Thymus (tissue), 14 donors: Measurements from ENCODE around the gene OR1K1. TPM values are rescaled to one million over a fixed set of nuclear protein-coding genes. Genes with fewer than 3 reads are reported as not detected.

Experiments
- DNase-seq, 9 donors: peaks; one replicate each; pipeline ENCODE4 v3.0.0-alpha.2; 2013; ENCODE audit warnings: low spot score in 9 of 9, low read depth in 6 of 9, missing footprints in 1 of 9
- H3K27ac ChIP-seq, 2 donors: one replicate each; pipeline ENCODE4 v1.5.1; 2013; ENCODE audit warnings: control low read depth in 1 of 2, low read depth in 1 of 2, low read length in 1 of 2, mild to moderate bottlenecking in 1 of 2, moderate library complexity in 1 of 2
- H3K27me3 ChIP-seq, 2 donors: one replicate each; pipeline ENCODE4 v1.5.1; 2013; ENCODE audit warnings: low read length in 1 of 2; ENCODE audit not compliant: control insufficient read depth in 2 of 2, insufficient read depth in 1 of 2
- H3K36me3 ChIP-seq, 2 donors: one replicate each; pipeline ENCODE4 v1.5.1; 2013; ENCODE audit warnings: low read length in 1 of 2, mild to moderate bottlenecking in 1 of 2, moderate library complexity in 1 of 2; ENCODE audit not compliant: control insufficient read depth in 2 of 2, insufficient read depth in 2 of 2
- H3K4me1 ChIP-seq, 2 donors: one replicate each; pipeline ENCODE4 v1.5.1; 2013; ENCODE audit warnings: low read length in 2 of 2; ENCODE audit not compliant: control insufficient read depth in 2 of 2, insufficient read depth in 2 of 2
- H3K4me3 ChIP-seq, 2 donors: one replicate each; pipeline ENCODE4 v1.5.1; 2013; ENCODE audit warnings: low read length in 2 of 2, control low read depth in 1 of 2, mild to moderate bottlenecking in 1 of 2
- H3K9me3 ChIP-seq, 2 donors: one replicate each; pipeline ENCODE4 v1.5.1; 2013; ENCODE audit warnings: low read length in 1 of 2, mild to moderate bottlenecking in 1 of 2; ENCODE audit not compliant: control insufficient read depth in 2 of 2, insufficient read depth in 1 of 2
- WGBS: extraction: QIAGEN DNeasy Blood & Tissue Kit; methylation state at CpG from one replicate; pipeline ENCODE4 v1.1.7; 2013; 5-methylcytosine and 5-hydroxymethylcytosine counted together
- long read RNA-seq, 10 donors: transcript quantifications; one replicate each; lab custom pipeline, GENCODE V29; 2026
- polyA plus RNA-seq: library from polyadenylated mRNA; stranded (reverse); fragments of 200-250 nt; gene quantifications from one replicate; pipeline ENCODE4 v1.2.3, GENCODE V29; 2013
- total RNA-seq: library from RNA; stranded (reverse); fragments of 120-200 nt; gene quantifications from one replicate; pipeline ENCODE4 v1.2.4, GENCODE V29; 2013
- donor health status: healthy.

OR1K1 gene, protein sequence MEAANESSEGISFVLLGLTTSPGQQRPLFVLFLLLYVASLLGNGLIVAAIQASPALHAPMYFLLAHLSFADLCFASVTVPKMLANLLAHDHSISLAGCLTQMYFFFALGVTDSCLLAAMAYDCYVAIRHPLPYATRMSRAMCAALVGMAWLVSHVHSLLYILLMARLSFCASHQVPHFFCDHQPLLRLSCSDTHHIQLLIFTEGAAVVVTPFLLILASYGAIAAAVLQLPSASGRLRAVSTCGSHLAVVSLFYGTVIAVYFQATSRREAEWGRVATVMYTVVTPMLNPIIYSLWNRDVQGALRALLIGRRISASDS
- total RNA-seq (not detected), polyA plus RNA-seq (not detected)
- long read RNA-seq, donor 1 = 0 reads
- long read RNA-seq, donor 2 = 0 reads
- long read RNA-seq, donor 3, partial matches to known transcripts = 0 of 1 reads
- long read RNA-seq, donor 3, other reads (novel, unspliced or antisense) = 0 of 1 reads
- long read RNA-seq, donor 4 = 0 reads
- long read RNA-seq, donor 5 = 0 reads
- long read RNA-seq, donor 6 = 0 reads
- long read RNA-seq, donor 7 = 0 reads
- long read RNA-seq, donor 8, partial matches to known transcripts = 0 of 1 reads
- long read RNA-seq, donor 8, other reads (novel, unspliced or antisense) = 0 of 1 reads
- long read RNA-seq, donor 9 = 0 reads
- long read RNA-seq, donor 10 = 0 reads

DNA sequence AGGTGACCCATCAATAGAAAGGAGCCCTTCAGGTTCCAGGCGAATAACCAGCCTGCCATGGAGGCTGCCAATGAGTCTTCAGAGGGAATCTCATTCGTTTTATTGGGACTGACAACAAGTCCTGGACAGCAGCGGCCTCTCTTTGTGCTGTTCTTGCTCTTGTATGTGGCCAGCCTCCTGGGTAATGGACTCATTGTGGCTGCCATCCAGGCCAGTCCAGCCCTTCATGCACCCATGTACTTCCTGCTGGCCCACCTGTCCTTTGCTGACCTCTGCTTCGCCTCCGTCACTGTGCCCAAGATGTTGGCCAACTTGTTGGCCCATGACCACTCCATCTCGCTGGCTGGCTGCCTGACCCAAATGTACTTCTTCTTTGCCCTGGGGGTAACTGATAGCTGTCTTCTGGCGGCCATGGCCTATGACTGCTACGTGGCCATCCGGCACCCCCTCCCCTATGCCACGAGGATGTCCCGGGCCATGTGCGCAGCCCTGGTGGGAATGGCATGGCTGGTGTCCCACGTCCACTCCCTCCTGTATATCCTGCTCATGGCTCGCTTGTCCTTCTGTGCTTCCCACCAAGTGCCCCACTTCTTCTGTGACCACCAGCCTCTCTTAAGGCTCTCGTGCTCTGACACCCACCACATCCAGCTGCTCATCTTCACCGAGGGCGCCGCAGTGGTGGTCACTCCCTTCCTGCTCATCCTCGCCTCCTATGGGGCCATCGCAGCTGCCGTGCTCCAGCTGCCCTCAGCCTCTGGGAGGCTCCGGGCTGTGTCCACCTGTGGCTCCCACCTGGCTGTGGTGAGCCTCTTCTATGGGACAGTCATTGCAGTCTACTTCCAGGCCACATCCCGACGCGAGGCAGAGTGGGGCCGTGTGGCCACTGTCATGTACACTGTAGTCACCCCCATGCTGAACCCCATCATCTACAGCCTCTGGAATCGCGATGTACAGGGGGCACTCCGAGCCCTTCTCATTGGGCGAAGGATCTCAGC is at the start of gene OR1K1:
Gene OR1K1 (plus strand): TSS at position 58 of the 995 bp plus-strand sequence. CDS start 0 bp downstream, at position 58.
- H3K9me3 ChIP-seq = no peaks in the 10 kb centered on the region
- WGBS = 98% methylated on average over 30 of the region's 30 CpGs
- no peaks in the 10 kb centered on the region for H3K27me3 ChIP-seq
- DNase-seq = no peak
- no peaks in the 10 kb centered on the region for H3K4me1 ChIP-seq
- H3K36me3 ChIP-seq = no peaks in the 10 kb centered on the region
- no peak within 1 kb of the TSS for H3K4me3 ChIP-seq
- no peak within 1 kb of the TSS for H3K27ac ChIP-seq

DNA sequence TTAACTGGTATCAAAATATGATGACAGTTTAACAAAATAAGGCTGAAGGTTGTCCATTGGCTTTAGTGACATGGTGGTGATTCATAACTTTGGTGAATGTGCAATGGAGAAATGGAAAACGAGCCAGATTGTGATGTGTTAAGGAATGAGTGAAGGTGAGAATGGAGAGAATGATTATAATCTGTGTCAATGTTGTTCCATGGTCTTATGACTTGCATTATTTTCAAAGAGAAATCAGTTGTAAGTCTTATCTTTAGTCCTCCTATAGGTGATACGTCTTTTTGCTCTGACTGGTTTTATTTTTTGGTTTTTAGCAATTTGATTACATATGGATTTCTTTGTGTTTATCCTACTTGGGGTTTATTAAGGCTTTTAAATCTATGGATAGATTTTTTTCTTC is 45.1 kb upstream of the OR1K1 start:
- no peaks in the 10 kb centered on the region for H3K4me1 ChIP-seq
- H3K9me3 ChIP-seq = no peaks in the 10 kb centered on the region
- 47% methylated on average over 2 of the region's 2 CpGs for WGBS

GRCh38 chr9:122767817-122768216 is 32.1 kb upstream of the OR1K1 start:
- DNase-seq = no peak
- 90% methylated on average over 4 of the region's 4 CpGs for WGBS

More for the DNA sequence above, 45.1 kb upstream of the OR1K1 start:
- Histone ChIP-seq H3K27me3 (no peaks in the 10 kb centered on the region), H3K27ac (no peak overlapping the region), H3K36me3 (no peaks in the 10 kb centered on the region), H3K4me3 (no peak overlapping the region)
- DNase-seq = no peak

DNA sequence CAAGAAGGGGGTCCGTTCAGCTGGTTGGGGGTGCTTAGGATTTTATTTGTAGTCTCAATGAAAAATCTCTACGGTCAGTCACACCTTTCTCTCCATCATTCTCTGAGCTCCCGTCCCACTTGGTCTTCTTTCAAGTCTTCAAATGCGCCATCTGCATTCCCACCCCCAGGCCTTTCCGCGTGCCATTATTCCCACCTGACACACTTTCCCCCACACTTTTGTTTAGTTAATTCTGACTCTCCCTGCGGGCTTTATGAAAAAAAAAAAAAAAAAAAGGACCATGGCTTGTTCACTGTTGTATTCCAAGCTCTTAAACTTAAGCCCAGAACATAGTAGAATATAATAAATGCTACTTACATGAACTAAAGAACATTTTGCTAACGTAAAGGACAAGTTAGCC is 22.9 kb upstream of the OR1K1 start:
- H3K9me3 ChIP-seq = no peaks in the 10 kb centered on the region
- 91% methylated on average over 8 of the region's 8 CpGs for WGBS
- H3K27ac ChIP-seq = no peak overlapping the region
- no peak for DNase-seq
- H3K4me3 ChIP-seq = no peak overlapping the region
- H3K36me3 ChIP-seq = no peaks in the 10 kb centered on the region
- no peaks in the 10 kb centered on the region for H3K4me1 ChIP-seq
- no peaks in the 10 kb centered on the region for H3K27me3 ChIP-seq

More at GRCh38 chr9:122767817-122768216, 32.1 kb upstream of the OR1K1 start:
- Histone ChIP-seq H3K9me3 (no peaks in the 10 kb centered on the region), H3K4me3 (no peak overlapping the region), H3K4me1 (no peaks in the 10 kb centered on the region), H3K27ac (no peak overlapping the region), H3K36me3 (no peaks in the 10 kb centered on the region), H3K27me3 (no peaks in the 10 kb centered on the region)

DNA sequence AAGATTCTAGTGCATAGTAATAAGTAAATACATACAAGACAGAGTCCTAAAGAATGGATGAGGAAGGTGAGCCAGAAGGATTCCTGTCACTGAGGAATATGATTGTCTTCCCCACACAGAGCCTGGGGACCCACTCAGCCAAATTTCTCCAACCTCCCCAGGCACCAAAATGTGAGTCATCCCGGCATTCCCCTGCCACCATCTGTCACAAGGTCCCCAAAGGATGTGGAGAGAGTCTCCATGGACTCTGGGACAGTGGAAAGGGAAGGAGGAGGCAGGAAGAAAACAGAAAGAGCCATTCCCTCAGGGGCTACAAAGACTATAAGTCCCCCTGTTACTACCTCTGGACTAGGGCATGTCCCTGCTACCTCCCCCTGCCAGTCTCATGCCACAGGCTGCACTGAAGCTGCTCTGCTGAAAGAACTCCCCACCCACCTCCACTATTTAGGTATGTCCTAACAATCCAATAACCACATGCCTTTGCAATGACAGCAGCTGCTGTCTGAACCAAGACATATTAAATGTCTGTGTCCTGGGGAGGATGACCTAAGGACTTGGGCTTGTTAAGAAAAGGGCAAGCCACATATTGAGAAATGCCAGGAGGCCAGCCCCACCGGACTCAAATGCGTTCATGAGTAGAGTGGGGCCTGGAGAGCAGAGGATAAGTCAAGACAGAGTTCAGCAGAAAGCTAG is 21.8 kb upstream of the OR1K1 start:
- Histone ChIP-seq H3K27me3 (no peaks in the 10 kb centered on the region), H3K9me3 (no peaks in the 10 kb centered on the region), H3K36me3 (no peaks in the 10 kb centered on the region), H3K4me1 (no peaks in the 10 kb centered on the region), H3K4me3 (no peak overlapping the region), H3K27ac (no peak overlapping the region)
- DNase-seq = no peak
- 88% methylated on average over 3 of the region's 3 CpGs for WGBS

- H3K9me3 ChIP-seq = no peaks in the 10 kb centered on the region
- DNase-seq = no peak
- no peaks in the 10 kb centered on the region for H3K4me1 ChIP-seq
- no peak overlapping the region for H3K27ac ChIP-seq
- 90% methylated on average over 3 of the region's 3 CpGs for WGBS
- no peak overlapping the region for H3K4me3 ChIP-seq
- no peaks in the 10 kb centered on the region for H3K27me3 ChIP-seq
- H3K36me3 ChIP-seq = no peaks in the 10 kb centered on the region
These were observed 20.7 kb upstream of the OR1K1 start for GRCh38 chr9:122779181-122779580.

- DNase-seq = no peak
- no peak overlapping the region for H3K27ac ChIP-seq
- no peaks in the 10 kb centered on the region for H3K36me3 ChIP-seq
- H3K4me3 ChIP-seq = no peak overlapping the region
- no peaks in the 10 kb centered on the region for H3K9me3 ChIP-seq
- H3K27me3 ChIP-seq = no peaks in the 10 kb centered on the region
- 83% methylated on average over 4 of the region's 4 CpGs for WGBS
- H3K4me1 ChIP-seq = no peaks in the 10 kb centered on the region
These were observed 19.9 kb upstream of the OR1K1 start for GRCh38 chr9:122780026-122780425.

DNA sequence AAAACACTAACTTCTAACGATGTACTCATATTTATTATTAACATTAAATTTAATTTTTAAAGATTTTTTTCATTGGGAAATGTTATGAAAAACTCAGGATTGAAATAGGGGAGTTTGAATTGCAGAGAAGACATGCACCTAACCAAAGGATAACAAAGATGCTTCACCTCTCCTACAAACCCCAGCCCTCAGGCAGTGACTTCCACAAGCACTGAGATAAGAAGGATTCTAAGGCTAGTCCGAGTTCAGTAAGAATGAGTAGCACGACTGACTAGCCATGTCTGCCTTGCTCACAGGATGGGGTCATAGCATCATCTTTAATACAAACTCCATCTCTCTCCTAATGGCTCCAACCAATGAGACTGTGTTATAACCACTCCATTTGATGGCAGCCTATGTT is 18.3 kb upstream of the OR1K1 start:
- DNase-seq = no peak
- Histone ChIP-seq H3K4me3 (no peak overlapping the region), H3K36me3 (no peaks in the 10 kb centered on the region), H3K27ac (no peak overlapping the region), H3K4me1 (no peaks in the 10 kb centered on the region), H3K9me3 (no peaks in the 10 kb centered on the region), H3K27me3 (no peaks in the 10 kb centered on the region)
- 93% methylated on average over 3 of the region's 3 CpGs for WGBS
